ENCODE results near the gene H1-8.
"Not testable (repeated sequence)": the region's sequence is repeated elsewhere in the genome, so short reads cannot be mapped to it uniquely, and the experiment has no call there.

Gene H1-8

DNA sequence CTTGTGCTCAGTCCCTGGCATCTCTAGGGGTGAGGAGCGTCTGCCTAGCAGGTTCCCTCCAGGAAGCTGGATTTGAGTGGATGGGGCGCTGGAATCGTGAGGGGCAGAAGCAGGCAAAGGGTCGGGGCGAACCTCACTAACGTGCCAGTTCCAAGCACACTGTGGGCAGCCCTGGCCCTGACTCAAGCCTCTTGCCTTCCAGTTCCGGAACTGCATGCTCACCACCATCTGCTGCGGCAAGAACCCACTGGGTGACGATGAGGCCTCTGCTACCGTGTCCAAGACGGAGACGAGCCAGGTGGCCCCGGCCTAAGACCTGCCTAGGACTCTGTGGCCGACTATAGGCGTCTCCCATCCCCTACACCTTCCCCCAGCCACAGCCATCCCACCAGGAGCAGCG, 9.6 kb upstream of the H1-8 start:
- no peak for DNase-seq (ENCODE audit: low read depth in 2 of 2)

DNA sequence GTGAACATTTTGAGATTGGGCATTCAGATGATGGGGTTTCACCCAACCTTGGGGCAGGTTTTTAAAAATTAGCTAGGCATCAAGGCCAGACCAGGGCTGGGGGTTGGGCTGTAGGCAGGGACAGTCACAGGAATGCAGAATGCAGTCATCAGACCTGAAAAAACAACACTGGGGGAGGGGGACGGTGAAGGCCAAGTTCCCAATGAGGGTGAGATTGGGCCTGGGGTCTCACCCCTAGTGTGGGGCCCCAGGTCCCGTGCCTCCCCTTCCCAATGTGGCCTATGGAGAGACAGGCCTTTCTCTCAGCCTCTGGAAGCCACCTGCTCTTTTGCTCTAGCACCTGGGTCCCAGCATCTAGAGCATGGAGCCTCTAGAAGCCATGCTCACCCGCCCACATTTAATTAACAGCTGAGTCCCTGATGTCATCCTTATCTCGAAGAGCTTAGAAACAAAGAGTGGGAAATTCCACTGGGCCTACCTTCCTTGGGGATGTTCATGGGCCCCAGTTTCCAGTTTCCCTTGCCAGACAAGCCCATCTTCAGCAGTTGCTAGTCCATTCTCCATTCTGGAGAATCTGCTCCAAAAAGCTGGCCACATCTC, 8.4 kb upstream of the H1-8 start:
- no peak for DNase-seq (ENCODE audit: low read depth in 2 of 2)

DNA sequence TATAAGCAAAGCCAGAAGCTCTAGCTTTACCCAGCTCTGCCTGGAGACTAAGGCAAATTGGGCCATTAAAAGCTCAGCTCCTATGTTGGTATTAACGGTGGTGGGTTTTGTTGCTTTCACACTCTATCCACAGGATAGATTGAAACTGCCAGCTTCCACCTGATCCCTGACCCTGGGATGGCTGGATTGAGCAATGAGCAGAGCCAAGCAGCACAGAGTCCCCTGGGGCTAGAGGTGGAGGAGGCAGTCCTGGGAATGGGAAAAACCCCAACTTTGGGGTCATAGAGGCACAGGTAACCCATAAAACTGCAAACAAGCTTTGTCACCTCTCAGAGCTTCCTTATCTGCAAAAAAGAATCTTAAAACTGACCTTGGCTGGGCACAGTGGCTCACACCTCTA, 7.9 kb upstream of the H1-8 start:
- no peak for DNase-seq (ENCODE audit: low read depth in 2 of 2)

DNA sequence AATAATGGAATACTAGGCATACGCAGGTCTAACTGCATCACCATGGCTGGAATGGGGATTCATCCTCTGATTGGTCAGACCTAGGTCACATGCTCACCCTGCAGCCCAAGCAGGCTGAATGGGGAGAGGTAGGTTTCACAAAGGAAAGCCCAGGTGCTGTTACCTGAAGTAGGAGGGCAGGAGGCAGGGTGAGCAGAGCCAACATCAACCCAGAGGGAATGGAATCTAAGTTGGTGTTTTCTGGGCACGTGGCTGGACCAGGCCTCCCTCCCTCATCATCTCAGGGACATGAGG, 6.7 kb upstream of the H1-8 start:
- no peak for DNase-seq (ENCODE audit: low read depth in 2 of 2)

DNA sequence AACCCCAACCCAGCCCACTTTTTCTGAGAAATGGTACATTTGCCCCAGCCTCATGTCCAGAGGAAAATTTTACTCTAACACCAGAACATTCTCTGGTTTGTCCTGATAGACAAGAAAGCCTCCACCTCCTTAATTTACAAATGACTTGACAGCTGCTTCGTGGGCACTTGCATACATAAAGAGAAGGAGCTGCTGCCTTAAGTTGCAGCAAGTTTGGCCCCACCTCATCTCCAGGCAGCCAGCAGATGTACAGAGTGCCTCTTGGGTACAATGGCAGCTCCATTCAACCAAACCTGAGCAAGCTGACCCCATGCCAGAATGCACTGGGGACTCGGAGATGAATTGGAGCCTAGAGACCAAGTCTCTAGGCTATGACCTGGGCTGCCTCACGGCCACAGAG, 6.2 kb upstream of the H1-8 start:
- no peak for DNase-seq (ENCODE audit: low read depth in 2 of 2)

DNA sequence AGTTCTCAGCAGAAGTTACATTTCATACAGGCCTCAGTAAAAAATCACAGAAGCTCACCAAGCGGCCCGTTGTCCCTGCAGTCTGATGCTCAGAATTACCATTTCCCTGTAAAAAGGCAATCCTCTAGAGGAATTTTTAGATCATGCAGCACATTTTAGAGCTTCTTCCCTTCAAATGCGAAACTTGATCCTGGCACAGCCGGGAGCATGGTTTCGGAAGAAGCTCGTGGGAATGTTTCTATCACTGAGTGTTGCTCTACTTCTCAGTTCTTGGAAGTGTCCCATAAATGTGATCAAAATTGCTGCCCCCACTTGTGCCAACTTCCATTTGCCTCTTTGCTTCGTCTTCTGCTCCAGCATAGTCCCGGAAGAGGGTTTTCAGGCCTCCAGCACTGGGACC, 3.8 kb upstream of the H1-8 start:
- DNase-seq (ENCODE audit: low read depth in 2 of 2): no peak

DNA sequence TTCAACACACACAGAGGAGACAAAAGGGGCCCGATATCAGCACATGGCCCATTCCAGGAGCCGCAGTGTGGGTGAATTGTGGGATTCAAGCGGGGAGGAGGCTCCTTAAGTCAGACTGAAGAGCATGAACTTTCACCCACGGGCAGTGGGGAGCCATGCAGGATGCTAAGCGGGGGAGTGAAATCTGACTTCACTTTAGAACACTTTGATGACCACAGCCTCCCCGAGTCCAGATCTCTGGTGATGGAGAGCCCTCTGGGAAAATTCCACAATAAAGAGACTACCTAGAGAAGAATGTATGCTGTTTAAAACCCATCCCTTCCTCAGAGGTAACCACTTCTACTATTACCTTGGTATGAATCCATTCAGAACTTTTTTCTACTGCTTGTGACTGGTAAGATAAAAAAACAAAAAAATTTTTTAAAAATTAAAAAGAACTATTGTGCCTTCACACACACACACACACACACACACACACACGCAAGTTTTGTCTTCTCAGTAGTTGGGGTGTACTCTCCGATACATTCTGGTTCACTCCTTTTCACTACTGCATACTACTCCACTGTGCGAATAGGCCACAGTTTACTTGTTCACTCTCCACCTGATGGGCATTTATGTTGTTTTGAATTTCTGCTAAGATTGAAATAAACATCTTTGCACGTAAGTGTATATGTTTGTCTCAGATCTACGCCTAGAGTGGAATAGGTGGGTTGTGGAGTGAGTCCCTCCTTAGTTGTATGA, 2.0 kb upstream of the H1-8 start:
- no peak for DNase-seq (ENCODE audit: low read depth in 2 of 2)

DNA sequence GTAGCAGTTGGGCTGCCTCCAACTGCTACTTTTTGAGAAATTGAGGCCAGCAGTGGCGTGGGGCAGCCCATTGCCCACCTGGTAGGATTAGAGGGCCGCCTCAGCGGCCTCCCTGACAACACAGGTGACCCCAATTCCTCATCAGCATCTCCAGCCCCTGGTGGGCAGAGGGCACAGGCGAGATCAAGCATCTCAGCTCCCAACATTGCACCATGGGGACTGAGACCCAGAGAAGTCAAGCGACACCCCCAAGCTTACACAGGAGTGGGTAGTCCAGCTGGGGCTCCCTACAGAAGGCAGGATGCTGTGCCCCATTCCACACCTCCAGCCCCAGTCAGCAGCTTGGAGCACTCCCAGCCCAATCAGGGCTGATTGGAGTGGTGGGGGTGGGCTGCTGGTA, 228 bp upstream of the H1-8 start:
- DNase-seq (ENCODE audit: low read depth in 2 of 2): no peak

DNA sequence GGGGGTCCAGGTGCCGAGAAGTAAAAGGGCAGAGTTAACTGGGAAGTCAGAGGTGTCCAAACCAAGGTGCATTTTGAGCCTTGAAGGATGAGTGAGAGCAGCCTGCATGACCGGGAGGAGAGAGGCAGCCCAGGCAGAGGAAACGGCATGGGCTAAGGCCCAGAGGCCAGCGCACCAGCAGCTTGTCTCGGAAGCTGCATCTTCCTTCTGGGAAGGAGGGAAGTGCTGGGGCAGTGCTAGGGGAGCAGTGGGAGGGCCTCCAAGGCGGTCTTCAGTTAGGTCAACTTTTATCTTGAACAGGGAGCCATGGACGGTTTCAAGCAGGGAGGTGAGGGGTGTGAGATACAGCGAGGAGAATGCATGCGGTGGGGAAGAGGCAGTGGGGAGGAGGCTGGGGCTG, 1.0 kb downstream of the H1-8 start:
- DNase-seq (ENCODE audit: low read depth in 2 of 2): no peak

DNA sequence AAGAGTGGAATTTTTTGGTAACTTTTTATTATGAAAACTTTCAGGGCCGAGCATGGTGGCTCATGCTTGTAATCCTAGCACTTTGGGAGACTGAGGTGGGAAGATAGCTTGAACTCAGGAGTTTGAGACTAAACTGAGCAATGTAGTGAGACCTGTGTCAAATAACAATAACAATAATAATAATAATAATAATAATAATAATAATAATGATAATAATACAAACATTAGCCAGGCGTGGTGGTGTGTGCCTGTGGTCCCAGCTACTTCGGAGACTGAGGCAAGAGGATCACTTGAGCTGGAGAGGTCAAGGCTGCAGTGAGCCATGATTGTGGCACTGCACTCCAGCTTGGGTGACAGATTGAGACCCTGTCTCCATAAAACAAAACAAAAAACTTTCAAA, 3.0 kb downstream of the H1-8 start:
- DNase-seq (ENCODE audit: low read depth in 2 of 2): not testable (repeated sequence)

DNA sequence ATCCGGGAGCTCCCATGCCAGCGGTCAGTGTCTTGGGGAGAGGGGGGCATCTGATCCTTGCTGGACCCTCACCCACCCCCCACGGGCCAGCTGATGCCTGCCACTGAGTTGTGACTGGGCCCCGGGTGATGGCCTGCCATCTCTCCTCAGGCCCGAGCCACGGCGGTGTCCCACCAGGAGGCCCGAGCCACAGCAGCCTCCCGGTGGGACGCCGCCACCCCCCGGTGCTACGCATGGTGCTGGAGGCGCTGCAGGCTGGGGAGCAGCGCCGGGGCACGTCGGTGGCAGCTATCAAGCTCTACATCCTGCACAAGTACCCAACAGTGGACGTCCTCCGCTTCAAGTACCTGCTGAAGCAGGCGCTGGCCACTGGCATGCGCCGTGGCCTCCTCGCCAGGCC, 4.3 kb downstream of the H1-8 start:
- no peak for DNase-seq (ENCODE audit: low read depth in 2 of 2)

DNA sequence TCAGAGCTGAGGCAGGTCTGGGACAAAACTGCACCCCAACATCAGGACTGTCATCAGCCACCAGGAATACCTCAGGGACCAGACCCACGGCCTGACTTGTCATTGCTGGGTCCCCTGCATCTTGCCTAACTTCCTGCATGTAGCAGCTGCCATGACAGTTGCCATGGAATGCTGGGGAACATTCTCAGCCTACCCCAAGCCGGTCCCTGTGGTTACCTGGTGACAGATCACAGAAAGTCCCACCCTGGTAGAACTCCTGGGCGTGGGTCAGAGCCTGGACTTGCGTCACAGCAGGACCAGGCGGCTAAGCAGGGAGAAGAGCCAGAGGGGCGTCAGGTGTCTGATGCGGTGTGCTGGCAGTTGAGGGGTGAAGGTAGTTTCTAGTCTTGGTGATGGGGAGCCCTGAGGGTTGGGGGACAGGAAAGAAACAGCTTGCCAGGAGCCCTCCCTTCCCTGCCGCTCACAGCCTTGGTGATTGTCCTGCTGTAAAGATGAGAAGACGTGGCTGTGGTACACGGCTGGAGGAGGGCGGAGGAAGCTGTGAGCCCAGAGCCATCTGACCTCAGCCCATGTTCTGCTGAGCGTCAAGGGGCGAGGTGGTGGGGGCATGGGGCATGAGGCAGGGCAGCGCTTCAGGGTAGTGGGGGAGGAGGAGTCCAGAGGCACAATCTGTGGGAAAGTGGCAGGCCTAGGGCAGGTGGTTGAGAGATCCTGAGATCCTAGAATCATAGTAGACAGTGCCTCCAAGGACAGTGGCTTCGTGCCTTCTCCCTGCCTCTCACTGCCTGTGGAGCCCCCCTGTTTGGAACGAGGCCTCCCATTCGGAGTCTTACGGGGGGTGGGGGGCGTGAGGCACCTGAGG, 5.4 kb downstream of the H1-8 start:
- no peak for DNase-seq (ENCODE audit: low read depth in 2 of 2)

DNA sequence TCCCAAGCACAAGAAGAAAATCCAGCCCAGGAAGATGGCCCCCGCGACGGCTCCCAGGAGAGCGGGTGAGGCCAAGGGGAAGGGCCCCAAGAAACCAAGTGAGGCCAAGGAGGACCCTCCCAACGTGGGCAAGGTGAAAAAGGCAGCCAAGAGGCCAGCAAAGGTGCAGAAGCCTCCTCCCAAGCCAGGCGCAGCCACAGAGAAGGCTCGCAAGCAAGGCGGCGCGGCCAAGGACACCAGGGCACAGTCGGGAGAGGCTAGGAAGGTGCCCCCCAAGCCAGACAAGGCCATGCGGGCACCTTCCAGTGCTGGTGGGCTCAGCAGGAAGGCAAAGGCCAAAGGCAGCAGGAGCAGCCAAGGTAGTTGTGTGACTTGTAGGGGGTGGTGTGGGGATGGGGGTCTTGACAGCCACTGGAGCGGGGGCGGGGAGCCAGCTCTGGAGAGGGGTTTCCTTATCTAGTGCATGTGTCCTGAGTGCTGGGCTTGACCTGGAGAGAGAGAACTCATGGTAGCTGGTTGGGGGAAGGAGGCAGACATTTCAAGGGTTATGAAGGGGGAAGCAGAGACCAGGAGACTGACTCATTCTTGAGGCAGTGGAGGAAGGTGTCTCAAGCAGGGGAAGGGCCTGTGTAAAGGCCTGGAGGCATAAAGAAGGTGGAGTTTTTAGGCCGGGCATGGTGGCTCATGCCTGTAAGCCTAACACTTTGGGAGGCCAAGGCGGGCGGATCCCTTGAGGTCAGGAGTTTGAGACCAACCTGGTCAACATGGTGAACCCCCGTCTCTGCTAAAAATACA, 6.2 kb downstream of the H1-8 start:
- no peak for DNase-seq (ENCODE audit: low read depth in 2 of 2)

DNA sequence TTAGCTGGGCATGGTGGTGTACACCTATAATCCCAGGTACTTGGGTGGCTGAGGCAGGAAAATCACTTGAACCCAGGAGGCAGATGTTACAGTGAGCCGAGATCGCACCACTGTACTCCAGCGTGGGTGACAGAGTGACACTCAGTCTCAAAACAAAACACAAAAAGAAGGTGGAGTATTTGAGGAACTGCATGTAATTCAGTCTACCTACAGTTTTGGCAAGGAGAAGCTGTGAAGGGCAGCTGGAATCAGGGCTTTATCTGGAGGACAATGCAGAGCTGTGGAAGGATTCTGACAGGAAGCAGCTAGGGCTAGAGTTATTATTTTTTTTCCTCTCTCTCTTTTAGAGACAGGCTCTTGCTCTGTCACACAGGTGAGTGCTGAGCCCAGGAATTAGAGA, 6.8 kb downstream of the H1-8 start:
- no peak for DNase-seq (ENCODE audit: low read depth in 2 of 2)

DNA sequence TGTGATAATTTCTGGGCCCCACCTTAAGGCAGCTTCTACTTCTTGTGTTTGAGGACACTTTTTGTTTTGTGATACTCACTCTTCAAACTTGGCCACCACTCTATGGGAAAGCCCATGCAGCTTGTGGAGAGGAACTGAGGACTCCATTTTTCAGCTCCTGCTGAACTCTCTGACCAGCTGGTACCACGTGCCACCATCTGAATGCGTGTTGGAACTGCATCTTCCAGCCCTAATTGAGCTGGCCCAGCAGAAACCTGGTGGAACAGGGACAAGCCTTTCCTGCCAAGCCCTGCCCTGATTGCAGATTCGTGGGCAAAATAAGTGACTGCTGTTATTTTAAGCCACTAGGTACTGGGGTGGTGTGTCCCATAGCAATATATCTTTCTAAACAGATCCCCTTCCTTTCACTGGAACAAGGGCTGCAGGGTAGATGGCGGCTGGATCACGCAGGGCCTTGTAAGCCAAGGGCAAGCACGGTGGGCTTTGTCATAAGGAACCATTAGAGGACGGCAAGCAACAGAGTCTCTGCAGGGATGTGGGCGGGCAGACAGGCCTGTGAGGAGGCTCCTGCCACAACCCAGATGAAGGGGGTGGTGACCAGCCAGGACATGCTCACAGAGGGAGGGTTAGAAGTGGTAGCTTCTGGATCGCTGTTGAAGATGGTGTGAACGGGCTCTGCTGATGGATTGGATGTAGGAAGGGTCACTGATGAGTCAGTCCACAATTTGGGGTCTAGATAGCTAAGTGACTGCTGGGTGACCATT, 9.5 kb downstream of the H1-8 start:
- DNase-seq (ENCODE audit: low read depth in 2 of 2): no peak

DNA sequence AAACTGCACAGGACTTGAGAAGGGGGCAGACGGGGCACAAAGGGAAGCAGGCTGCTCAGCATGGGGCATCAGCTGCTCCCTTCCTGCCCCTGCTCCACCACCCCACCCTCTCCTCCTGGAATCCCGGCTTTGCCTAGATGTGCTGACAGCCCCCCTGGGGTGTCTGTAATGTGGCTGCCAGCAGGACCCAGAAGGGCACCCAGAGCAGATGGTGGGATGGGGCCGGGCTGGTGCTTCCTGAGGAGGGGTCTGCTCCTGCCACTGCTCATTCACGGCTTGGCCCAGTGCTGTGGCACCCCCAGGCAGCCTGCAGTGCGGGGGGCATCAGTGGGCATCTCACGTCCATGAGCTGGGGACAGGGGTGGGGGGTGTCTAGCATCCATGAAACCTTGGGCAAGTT, 10.2 kb downstream of the H1-8 start:
- no peak for DNase-seq (ENCODE audit: low read depth in 2 of 2)

DNA sequence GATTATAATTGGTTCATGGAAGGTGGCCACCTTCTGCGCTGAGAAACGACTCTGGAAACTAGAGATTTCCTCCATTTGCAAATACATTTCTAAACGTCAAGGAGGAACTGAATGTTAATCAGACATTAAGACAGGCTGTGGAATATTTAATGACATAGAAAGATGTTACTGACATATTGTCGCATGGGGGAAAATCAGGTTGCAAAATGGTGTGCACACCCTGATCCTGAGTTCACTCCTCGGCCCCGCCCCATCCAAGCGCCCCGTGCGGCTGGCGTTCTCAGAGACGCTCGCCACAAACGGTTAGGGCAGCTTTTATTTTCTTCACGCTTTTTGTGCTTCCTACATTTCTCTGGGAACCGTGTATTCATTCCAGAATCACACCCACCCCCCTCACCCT, 10.7 kb downstream of the H1-8 start:
- DNase-seq (ENCODE audit: low read depth in 2 of 2): no peak

DNA sequence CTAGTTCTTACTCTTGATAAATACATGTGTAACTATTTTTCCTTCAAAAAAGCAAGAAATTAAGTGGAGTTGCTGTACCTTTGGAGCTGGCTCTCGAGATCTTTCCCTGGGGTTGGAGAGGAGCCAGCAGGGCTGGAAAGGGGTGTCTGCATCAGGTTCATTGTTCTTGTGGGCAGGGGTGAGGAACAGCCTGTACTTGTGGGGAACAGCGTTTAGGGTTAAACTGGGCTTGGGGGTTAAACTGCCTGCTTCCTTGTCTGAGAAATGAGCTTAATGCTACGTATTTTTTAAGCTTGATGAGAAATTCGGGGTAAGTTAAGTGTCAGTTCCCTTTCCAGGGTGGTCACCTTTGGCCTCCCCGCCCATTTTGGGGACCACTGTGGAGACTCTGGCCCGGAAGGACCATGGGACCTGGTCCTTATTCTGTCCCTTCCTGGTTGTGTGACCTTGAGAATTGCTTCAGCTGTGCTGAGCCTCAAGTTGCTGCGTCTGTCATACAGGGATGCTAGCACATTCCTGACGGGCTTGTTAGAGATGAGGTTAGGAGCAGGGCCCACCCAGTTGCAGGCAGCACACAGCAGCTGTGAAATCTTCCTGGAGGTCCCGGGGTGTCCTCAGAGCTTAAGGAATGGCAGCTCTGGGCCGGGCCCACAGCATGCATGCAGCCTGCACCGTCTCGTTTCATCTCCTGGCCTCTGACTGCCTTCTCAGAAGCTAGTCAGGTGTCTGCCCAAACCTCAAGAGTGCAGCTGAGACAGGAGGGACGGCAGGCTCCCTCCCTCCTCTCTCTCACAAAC, 11.6 kb downstream of the H1-8 start:
- DNase-seq (ENCODE audit: low read depth in 2 of 2): no peak

DNA sequence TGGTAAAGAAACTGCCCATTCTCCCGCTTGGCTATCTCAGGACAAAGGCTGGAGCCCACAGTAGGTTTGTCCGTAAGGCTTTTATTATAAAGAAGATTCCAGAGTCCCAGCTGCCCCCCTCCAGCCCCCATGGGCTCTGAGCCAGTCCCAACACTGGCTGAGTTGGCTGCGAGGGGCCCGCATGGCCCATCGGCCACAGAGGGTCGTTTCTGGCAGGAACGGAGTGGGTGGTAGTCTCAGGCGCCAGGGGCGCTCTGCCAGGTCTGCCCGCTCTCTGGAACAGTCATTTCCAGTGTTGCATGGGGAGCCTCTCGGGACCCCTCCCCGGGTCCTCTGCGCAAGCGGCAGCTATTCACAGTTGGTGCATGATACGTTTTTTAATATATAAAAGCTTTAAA, 12.2 kb downstream of the H1-8 start:
- DNase-seq (ENCODE audit: low read depth in 2 of 2): no peak

DNA sequence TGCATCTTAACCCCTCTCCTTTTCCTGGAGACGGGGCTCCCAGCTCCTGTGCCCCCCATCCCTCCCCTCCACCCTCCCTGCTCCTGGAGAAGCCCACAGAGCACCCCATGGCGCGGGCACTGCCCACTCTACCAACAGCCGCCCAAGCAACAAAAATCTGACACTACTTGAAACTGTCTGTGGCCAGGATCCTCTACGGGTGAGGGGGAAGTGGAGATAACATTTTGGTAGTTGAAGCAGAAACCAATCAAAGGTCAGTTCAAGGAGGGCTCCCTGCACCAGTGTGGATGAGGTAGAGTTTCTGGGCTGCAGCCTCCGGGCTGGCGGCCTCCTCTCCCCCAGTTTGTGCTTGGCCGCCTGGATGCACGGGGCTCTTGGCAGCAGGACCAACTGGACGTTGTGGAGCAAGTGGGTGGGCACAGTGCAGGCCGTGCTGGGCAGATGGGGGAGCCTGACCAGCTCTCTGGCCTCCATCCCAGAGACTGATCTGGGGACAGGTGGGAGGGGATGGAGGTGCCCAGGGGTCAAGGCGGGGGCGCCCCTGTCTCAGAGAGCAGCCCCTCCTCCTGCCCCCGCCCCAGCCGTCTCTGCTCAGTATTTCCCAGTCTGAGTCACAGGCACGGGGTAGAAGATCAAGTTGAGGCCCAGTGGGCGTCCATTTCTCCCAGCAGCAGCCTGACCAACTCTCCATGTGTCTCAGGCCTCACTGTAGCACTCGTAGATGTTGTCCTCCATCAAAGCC, 12.8 kb downstream of the H1-8 start:
- DNase-seq (ENCODE audit: low read depth in 2 of 2): no peak
